CD4-positive, alpha-beta T cell treated with Interleukin-1 beta for 1 hour (primary cell): ENCODE data around the gene MDM4.
"Not testable (repeated sequence)": the region's sequence is repeated elsewhere in the genome, so short reads cannot be mapped to it uniquely, and the experiment has no call there.

ENCODE experiments used
- DNase-seq, 2 donors: peaks; one replicate each; pipeline ENCODE4 v3.0.0-alpha.2; 2020 to 2022

MDM4 gene

DNA sequence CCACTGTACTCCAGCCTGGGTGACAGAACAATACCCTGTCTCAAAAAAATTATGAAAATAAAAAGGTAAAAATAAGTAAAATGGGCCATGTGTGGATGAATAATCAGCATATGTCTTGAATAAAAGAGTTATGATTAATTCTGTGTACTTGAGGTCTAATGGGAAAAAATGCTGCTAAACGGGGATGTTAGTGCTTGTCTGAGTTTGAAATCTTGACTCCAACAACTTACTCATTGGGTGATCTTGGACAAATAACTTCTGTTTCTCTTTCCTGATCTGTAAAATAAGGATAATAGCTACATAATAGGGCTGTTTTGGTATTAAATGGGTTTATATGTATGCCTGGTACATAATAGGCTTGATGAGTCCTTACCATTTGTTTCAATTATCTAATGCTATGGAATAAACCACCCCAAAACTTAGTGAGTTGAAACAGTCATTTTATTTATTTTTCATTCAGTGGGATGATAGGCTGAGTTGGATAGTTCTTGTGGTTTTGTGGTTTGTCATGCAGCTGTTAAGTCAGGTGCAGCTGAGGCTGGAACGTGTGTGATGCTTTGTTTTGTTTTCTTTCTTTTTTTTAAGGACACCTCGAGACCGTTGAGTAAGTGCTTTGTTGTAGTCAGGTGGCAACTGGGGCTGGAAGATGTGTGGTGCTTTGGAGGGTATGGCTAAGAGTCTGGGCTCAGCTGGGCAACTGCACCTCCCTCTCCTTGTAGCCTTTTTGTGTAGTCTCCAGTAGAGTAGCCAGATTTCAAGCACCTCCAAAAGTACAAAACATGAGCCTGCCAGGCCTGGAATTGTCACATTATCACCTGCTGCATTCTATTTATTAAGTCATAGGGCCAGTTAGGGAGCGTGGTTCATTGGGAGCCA lies 4.9 kb downstream of the MDM4 start:
- DNase-seq: peak; percentile 80

DNA sequence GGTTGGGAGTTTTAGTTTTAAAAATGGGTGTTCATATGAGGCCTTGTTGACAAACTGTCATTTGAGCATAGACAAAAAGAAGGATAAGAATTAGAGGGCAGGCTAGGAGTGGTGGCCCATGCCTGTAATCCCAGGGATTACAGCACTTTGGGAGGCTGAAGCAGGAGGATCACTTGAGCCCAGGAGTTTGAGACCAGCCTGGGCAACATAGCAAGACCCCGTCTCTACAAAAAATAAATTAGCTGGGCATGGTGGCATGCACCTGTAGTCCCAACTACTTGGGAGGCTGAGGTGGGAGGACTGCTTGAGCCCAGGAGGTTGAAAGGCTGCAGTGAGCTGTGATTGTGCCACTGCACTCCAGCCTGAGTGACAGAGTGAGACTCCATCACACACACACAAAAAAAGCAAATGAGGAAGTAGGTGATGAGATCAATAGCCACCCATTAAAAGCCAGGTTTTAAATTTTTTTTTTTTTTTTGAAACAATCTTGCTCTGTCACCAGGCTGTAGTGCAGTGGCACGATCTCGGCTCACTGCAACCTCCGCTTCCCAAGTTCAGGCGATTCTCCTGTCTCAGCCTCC lies 5.8 kb downstream of the MDM4 start:
- not testable (repeated sequence) for DNase-seq

DNA sequence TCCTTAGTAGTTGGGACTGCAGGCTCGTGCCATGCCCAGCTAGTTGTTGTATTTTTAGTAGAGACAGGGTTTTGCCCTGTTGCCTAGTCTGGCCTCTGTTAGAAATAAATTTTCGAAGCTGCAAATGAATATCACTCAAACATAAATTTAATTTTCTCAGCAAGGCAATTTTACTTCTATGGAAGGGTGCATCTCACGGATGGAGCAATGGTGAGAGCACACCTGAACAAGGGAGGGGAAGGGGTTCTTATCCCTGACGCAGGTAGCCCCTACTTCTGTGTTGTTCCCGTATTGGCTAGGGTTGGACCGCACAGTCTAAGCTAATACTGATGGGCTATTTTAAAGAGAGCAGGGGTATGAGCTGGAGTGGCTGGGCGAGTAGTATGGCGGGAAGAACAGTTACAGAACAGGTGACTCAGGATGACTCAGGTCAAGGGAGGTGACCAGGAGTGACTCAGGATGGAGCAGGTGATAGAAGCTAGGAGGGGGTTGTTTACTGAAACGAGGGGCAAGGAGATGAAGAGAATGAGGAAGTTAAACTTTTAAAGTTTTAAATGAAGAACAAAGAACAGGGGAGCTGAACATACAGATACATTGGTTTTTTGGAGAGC lies 7.5 kb downstream of the MDM4 start:
- DNase-seq: no peak

GRCh38 chr1:204524986-204525385 lies 8.8 kb downstream of the MDM4 start:
- DNase-seq: no peak

- DNase-seq: no peak
Observed at GRCh38 chr1:204528241-204528640, 12.0 kb downstream of the MDM4 start.

DNA sequence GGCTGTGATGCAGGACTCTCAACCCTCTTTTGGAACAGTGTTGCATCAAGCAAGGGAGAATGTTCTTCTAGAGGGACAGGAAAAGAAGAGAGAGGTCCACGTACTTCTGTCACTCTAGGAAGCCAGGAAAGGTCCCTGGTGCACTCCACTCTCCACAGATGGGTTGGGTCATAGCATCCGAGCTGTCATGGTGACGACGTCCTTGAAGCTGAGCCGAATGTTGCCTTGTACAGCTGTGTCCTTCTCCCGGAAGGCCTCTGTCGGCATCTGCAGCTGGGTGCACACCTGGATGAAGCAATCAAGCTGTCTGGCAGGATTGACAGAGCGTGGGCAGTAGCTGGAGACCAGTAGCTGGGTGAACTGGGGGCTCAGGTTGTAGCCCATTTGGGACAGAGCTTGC lies 12.5 kb downstream of the MDM4 start:
- no peak for DNase-seq

- DNase-seq: no peak
Observed at GRCh38 chr1:204529371-204529895, 13.2 kb downstream of the MDM4 start.

GRCh38 chr1:204530932-204531331 lies 14.7 kb downstream of the MDM4 start:
- DNase-seq: no peak

DNA sequence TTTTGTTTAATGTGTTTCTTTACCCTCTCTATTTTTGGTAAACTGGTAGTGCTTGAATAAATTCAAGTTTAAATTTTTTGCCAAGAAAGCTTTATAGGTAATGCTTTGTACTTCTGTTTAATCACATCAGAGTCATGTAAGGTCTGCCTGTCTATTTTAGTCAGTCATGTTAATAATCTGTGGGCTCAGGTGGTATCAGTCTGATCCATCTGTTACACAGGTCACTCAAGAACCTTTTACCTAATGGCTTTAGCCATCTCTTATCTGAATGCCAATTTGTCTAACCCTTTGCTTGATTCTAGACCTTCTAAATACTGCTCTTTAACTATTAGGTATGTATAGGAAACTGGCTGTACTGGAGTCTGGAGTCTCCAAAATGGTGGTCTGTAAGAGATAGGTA lies 16.6 kb downstream of the MDM4 start:
- DNase-seq: no peak

- DNase-seq: no peak
Observed at GRCh38 chr1:204541626-204542025, 25.4 kb downstream of the MDM4 start.

DNA sequence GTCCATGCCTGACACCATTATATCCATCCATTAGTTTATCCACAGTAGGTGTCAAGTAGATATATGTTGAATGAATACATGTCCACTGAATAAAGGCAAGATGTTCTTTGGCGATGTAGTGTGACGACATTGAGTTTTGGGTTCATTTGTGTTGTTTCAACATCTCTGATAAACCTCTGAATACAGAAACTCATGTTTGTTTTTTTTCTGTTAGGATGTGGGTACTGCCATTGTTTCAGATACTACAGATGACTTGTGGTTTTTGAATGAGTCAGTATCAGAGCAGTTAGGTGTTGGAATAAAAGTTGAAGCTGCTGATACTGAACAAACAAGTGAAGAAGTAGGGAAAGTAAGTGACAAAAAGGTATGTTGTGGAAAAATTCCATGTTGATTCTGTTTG lies 28.1 kb downstream of the MDM4 start:
- DNase-seq: peak in 1 of 2 donors; percentile 64

- no peak for DNase-seq
Observed at GRCh38 chr1:204545202-204545601, 29.0 kb downstream of the MDM4 start.

- DNase-seq: peak in 1 of 2 donors; percentile 16
Observed at GRCh38 chr1:204545881-204546280, 29.7 kb downstream of the MDM4 start.

DNA sequence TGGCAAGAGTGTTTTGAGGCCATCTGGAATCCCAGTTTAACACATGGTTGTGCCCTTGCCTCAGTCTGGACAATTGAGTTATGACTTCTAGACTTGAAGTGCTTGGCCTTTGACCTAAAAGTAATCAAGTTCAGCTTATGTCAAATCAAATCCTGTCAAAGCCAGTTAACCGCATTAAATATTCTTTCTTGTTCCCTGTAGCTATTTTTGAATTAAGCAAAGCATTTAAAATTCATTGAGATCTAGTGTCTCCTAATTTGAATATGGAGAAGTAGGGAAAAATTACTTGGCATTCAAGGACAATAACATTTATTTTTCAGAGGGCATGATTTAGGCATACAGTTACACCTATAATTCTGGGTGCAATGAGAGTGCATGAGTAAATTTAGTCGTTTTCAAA lies 32.1 kb downstream of the MDM4 start:
- DNase-seq: no peak

- DNase-seq: no peak
Observed at GRCh38 chr1:204549313-204549712, 33.1 kb downstream of the MDM4 start.

- no peak for DNase-seq
Observed at GRCh38 chr1:204550926-204551325, 34.7 kb downstream of the MDM4 start.

DNA sequence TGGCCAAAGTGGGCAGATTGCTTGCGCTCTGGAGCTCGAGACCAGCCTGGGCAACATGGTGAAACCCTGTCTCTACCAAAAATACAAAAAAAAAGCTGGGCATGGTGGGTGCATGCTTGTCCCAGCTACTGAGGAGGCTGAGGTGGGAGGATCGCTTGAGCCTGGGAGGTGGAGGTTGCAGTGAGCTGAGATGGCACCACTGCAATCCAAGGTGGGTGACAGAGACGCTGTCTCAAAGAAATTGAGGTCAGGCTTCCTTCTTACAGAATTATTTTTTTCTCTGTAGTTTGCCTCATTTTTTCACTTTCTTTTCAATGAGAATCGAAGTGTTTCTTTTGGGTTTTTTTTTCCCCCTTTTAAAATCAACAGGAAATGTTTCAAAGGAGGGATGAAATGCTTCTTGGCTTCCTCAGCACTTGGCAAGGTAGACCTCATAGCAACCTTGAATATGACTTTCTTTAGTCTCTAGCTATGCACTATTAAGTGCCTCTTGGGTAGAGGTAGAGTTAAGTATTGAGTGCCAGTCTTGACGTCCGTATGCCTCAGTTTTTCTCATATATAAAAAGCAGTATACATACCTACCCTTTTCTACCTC lies 40.3 kb downstream of the MDM4 start:
- no peak for DNase-seq

DNA sequence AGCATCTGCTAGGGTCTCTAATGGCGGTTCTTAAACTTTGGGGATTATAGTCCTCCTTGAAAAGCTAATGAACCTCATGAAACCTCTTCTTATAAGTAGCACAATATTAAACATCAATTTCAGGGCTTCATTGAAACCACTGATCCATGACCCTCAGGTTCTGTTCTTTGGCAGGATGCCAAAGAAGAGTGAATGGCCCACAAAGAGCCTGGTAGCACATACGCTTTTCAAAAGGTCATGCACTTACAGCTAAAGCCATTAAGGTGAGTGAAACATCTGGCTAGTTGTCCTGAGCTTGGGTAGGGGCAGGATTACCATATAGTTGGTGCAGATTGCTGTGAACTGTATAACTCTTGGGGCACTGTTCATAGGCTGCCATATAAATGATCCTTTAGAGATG lies 42.3 kb downstream of the MDM4 start:
- no peak for DNase-seq

DNA sequence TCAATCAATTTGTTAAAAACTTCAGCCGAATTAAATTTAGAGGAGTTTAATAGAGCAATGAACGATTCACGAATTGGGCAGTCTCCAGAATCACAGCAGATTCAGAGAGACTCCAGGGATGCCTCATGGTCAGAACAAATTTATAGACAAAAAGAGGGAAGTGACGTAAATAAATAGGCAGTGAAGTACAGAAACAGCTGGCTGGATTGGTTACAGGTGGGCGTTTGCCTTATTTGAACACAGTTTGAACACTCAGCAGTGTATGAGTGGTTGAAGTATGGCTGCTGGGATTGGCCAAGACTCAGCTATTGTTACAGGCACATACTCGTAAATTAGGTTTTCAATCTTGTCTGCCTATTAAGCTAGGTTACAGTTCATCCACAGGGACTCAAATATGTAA lies 43.8 kb downstream of the MDM4 start:
- DNase-seq: not testable (repeated sequence)

GRCh38 chr1:204560590-204561150 lies 44.5 kb downstream of the MDM4 start:
- DNase-seq: no peak

- no peak for DNase-seq
Observed at GRCh38 chr1:204562075-204562990, 46.1 kb downstream of the MDM4 start.

- no peak for DNase-seq
Observed at GRCh38 chr1:204563307-204563706, 47.1 kb downstream of the MDM4 start.
